Measurements from ENCODE around the gene LIN7A. TPM values are rescaled to one million over a fixed set of nuclear protein-coding genes. Genes with fewer than 3 reads are reported as not detected.

LIN7A gene
- polyA plus RNA-seq, 1 donor = 10.1 TPM

- DNase-seq = no peak
Observed at GRCh38 chr12:80818878-80819277, 118.9 kb downstream of the LIN7A start.

GRCh38 chr12:80815351-80815750 lies 122.4 kb downstream of the LIN7A start:
- H3K36me3 ChIP-seq (ENCODE audit: control insufficient read depth, insufficient read depth, low read length) = no peaks in the 10 kb centered on the region
- H3K4me3 ChIP-seq (ENCODE audit: low read length) = no peak overlapping the region
- no peaks in the 10 kb centered on the region for H3K9me3 ChIP-seq (ENCODE audit: control insufficient read depth, low read depth, low read length)
- H3K27ac ChIP-seq (ENCODE audit: low read length) = no peak overlapping the region
- DNase-seq = no peak
- no peaks in the 10 kb centered on the region for H3K4me1 ChIP-seq (ENCODE audit: control insufficient read depth, insufficient read depth, low read length)
- no peaks in the 10 kb centered on the region for H3K27me3 ChIP-seq (ENCODE audit: control insufficient read depth, insufficient read depth, low read length)

More at GRCh38 chr12:80818878-80819277, 118.9 kb downstream of the LIN7A start:
- H3K9me3 ChIP-seq (ENCODE audit: control insufficient read depth, low read depth, low read length) = peaks cover 4% of the 10 kb centered on the region
- no peak overlapping the region for H3K4me3 ChIP-seq (ENCODE audit: low read length)
- H3K27me3 ChIP-seq (ENCODE audit: control insufficient read depth, insufficient read depth, low read length) = no peaks in the 10 kb centered on the region
- no peak overlapping the region for H3K27ac ChIP-seq (ENCODE audit: low read length)
- peaks cover 2% of the 10 kb centered on the region for H3K36me3 ChIP-seq (ENCODE audit: control insufficient read depth, insufficient read depth, low read length)
- H3K4me1 ChIP-seq (ENCODE audit: control insufficient read depth, insufficient read depth, low read length) = no peaks in the 10 kb centered on the region

- Histone ChIP-seq H3K36me3 (ENCODE audit: control insufficient read depth, insufficient read depth, low read length) (peaks cover 3% of the 10 kb centered on the region), H3K9me3 (ENCODE audit: control insufficient read depth, low read depth, low read length) (no peaks in the 10 kb centered on the region), H3K4me1 (ENCODE audit: control insufficient read depth, insufficient read depth, low read length) (no peaks in the 10 kb centered on the region), H3K4me3 (ENCODE audit: low read length) (no peak overlapping the region), H3K27ac (ENCODE audit: low read length) (no peak overlapping the region), H3K27me3 (ENCODE audit: control insufficient read depth, insufficient read depth, low read length) (no peaks in the 10 kb centered on the region)
- WGBS (ENCODE audit: insufficient coverage, low lambda C conversion rate) = no CpG with 5 or more reads among the region's 4 CpGs
- no peak for DNase-seq
Observed at GRCh38 chr12:80814453-80814852, 123.3 kb downstream of the LIN7A start.

GRCh38 chr12:80813820-80814219 lies 123.9 kb downstream of the LIN7A start:
- H3K27me3 ChIP-seq (ENCODE audit: control insufficient read depth, insufficient read depth, low read length) = no peaks in the 10 kb centered on the region
- no peak overlapping the region for H3K4me3 ChIP-seq (ENCODE audit: low read length)
- H3K4me1 ChIP-seq (ENCODE audit: control insufficient read depth, insufficient read depth, low read length) = no peaks in the 10 kb centered on the region
- WGBS (ENCODE audit: insufficient coverage, low lambda C conversion rate) = 100% methylated on average over 1 of the region's 2 CpGs
- no peak overlapping the region for H3K27ac ChIP-seq (ENCODE audit: low read length)
- no peak for DNase-seq
- H3K9me3 ChIP-seq (ENCODE audit: control insufficient read depth, low read depth, low read length) = no peaks in the 10 kb centered on the region
- peaks cover 3% of the 10 kb centered on the region for H3K36me3 ChIP-seq (ENCODE audit: control insufficient read depth, insufficient read depth, low read length)

GRCh38 chr12:80811957-80812708 lies 125.6 kb downstream of the LIN7A start:
- no peaks in the 10 kb centered on the region for H3K9me3 ChIP-seq (ENCODE audit: control insufficient read depth, low read depth, low read length)
- no peaks in the 10 kb centered on the region for H3K27me3 ChIP-seq (ENCODE audit: control insufficient read depth, insufficient read depth, low read length)
- DNase-seq = no peak
- peaks cover 3% of the 10 kb centered on the region for H3K36me3 ChIP-seq (ENCODE audit: control insufficient read depth, insufficient read depth, low read length)
- WGBS (ENCODE audit: insufficient coverage, low lambda C conversion rate) = 100% methylated on average over 1 of the region's 3 CpGs
- no peak overlapping the region for H3K27ac ChIP-seq (ENCODE audit: low read length)
- H3K4me3 ChIP-seq (ENCODE audit: low read length) = no peak overlapping the region
- H3K4me1 ChIP-seq (ENCODE audit: control insufficient read depth, insufficient read depth, low read length) = no peaks in the 10 kb centered on the region

- no peak for DNase-seq
- no peak overlapping the region for H3K4me3 ChIP-seq (ENCODE audit: low read length)
- no peaks in the 10 kb centered on the region for H3K9me3 ChIP-seq (ENCODE audit: control insufficient read depth, low read depth, low read length)
- no peak overlapping the region for H3K27ac ChIP-seq (ENCODE audit: low read length)
- no peaks in the 10 kb centered on the region for H3K4me1 ChIP-seq (ENCODE audit: control insufficient read depth, insufficient read depth, low read length)
- WGBS (ENCODE audit: insufficient coverage, low lambda C conversion rate) = no CpG with 5 or more reads among the region's 1 CpG
- H3K36me3 ChIP-seq (ENCODE audit: control insufficient read depth, insufficient read depth, low read length) = peaks cover 3% of the 10 kb centered on the region
- H3K27me3 ChIP-seq (ENCODE audit: control insufficient read depth, insufficient read depth, low read length) = no peaks in the 10 kb centered on the region
Observed at GRCh38 chr12:80810874-80811273, 126.9 kb downstream of the LIN7A start.

GRCh38 chr12:80807640-80808288 lies 130.0 kb downstream of the LIN7A start:
- no peak overlapping the region for H3K27ac ChIP-seq (ENCODE audit: low read length)
- H3K36me3 ChIP-seq (ENCODE audit: control insufficient read depth, insufficient read depth, low read length) = peaks cover 3% of the 10 kb centered on the region
- H3K4me1 ChIP-seq (ENCODE audit: control insufficient read depth, insufficient read depth, low read length) = no peaks in the 10 kb centered on the region
- no peaks in the 10 kb centered on the region for H3K27me3 ChIP-seq (ENCODE audit: control insufficient read depth, insufficient read depth, low read length)
- H3K4me3 ChIP-seq (ENCODE audit: low read length) = no peak overlapping the region
- no peaks in the 10 kb centered on the region for H3K9me3 ChIP-seq (ENCODE audit: control insufficient read depth, low read depth, low read length)
- WGBS (ENCODE audit: insufficient coverage, low lambda C conversion rate) = 100% methylated on average over 2 of the region's 4 CpGs
- DNase-seq = no peak

GRCh38 chr12:80805106-80805505 lies 132.6 kb downstream of the LIN7A start:
- Histone ChIP-seq H3K9me3 (ENCODE audit: control insufficient read depth, low read depth, low read length) (no peaks in the 10 kb centered on the region), H3K27ac (ENCODE audit: low read length) (no peak overlapping the region), H3K27me3 (ENCODE audit: control insufficient read depth, insufficient read depth, low read length) (no peaks in the 10 kb centered on the region), H3K4me3 (ENCODE audit: low read length) (no peak overlapping the region), H3K36me3 (ENCODE audit: control insufficient read depth, insufficient read depth, low read length) (peaks cover 2% of the 10 kb centered on the region), H3K4me1 (ENCODE audit: control insufficient read depth, insufficient read depth, low read length) (no peaks in the 10 kb centered on the region)
- WGBS (ENCODE audit: insufficient coverage, low lambda C conversion rate) = 100% methylated on average over 1 of the region's 4 CpGs
- no peak for DNase-seq

GRCh38 chr12:80802652-80803400 lies 134.9 kb downstream of the LIN7A start:
- Histone ChIP-seq H3K4me1 (ENCODE audit: control insufficient read depth, insufficient read depth, low read length) (no peaks in the 10 kb centered on the region), H3K27me3 (ENCODE audit: control insufficient read depth, insufficient read depth, low read length) (no peaks in the 10 kb centered on the region), H3K27ac (ENCODE audit: low read length) (no peak overlapping the region), H3K36me3 (ENCODE audit: control insufficient read depth, insufficient read depth, low read length) (no peaks in the 10 kb centered on the region), H3K4me3 (ENCODE audit: low read length) (no peak overlapping the region), H3K9me3 (ENCODE audit: control insufficient read depth, low read depth, low read length) (no peaks in the 10 kb centered on the region)
- 86% methylated on average over 2 of the region's 3 CpGs for WGBS (ENCODE audit: insufficient coverage, low lambda C conversion rate)
- DNase-seq = no peak

- WGBS (ENCODE audit: insufficient coverage, low lambda C conversion rate) = 74% methylated on average over 3 of the region's 4 CpGs
- Histone ChIP-seq H3K27me3 (ENCODE audit: control insufficient read depth, insufficient read depth, low read length) (no peaks in the 10 kb centered on the region), H3K27ac (ENCODE audit: low read length) (no peak overlapping the region), H3K9me3 (ENCODE audit: control insufficient read depth, low read depth, low read length) (no peaks in the 10 kb centered on the region), H3K4me3 (ENCODE audit: low read length) (no peak overlapping the region), H3K4me1 (ENCODE audit: control insufficient read depth, insufficient read depth, low read length) (no peaks in the 10 kb centered on the region), H3K36me3 (ENCODE audit: control insufficient read depth, insufficient read depth, low read length) (no peaks in the 10 kb centered on the region)
- no peak for DNase-seq
Observed at GRCh38 chr12:80798281-80798680, 139.5 kb downstream of the LIN7A start.
